H9 (cell line): ENCODE measurements around the gene INCENP. TPM values are rescaled to one million over a fixed set of nuclear protein-coding genes. Genes with fewer than 3 reads are reported as not detected.

Experiments used
- DNase-seq: peaks from one replicate; pipeline ENCODE4 v3.0.0-alpha.2; 2017
- H2AFZ ChIP-seq: one replicate; pipeline ENCODE4 v1.6.1; 2013; ENCODE audit warnings: mild to moderate bottlenecking, low read length, control low read depth, moderate library complexity
- H2AK5ac ChIP-seq: 2 replicates; pipeline ENCODE4 v1.6.1; 2013; ENCODE audit warnings: low read length, control low read depth, mixed read lengths; ENCODE audit not compliant: insufficient read length
- H2BK120ac ChIP-seq: one replicate; pipeline ENCODE4 v1.6.1; 2013; ENCODE audit warnings: low read depth, mild to moderate bottlenecking, low read length, control low read depth, inconsistent platforms; ENCODE audit not compliant: poor library complexity, severe bottlenecking
- H2BK12ac ChIP-seq: 2 replicates; pipeline ENCODE4 v1.6.1; 2013; ENCODE audit warnings: low read length, control low read depth, mixed read lengths, low read depth; ENCODE audit not compliant: insufficient read length
- H2BK15ac ChIP-seq: 2 replicates; pipeline ENCODE4 v1.6.1; 2013; ENCODE audit warnings: low read depth, low read length, control low read depth
- H2BK20ac ChIP-seq: one replicate; pipeline ENCODE4 v1.6.1; 2013; ENCODE audit warnings: low read depth, mild to moderate bottlenecking, low read length, control low read depth, inconsistent platforms; ENCODE audit not compliant: poor library complexity, severe bottlenecking
- H2BK5ac ChIP-seq: 2 replicates; pipeline ENCODE4 v1.6.1; 2013; ENCODE audit warnings: low read length, control low read depth, mixed read lengths; ENCODE audit not compliant: insufficient read length
- H3K14ac ChIP-seq: 2 replicates; pipeline ENCODE4 v1.6.1; 2013; ENCODE audit warnings: low read length, control low read depth; ENCODE audit not compliant: insufficient read depth
- H3K18ac ChIP-seq: 2 replicates; pipeline ENCODE4 v1.6.1; 2013; ENCODE audit warnings: low read depth, mild to moderate bottlenecking, mixed read lengths, low read length, control low read depth; ENCODE audit not compliant: insufficient read length
- H3K23ac ChIP-seq: 2 replicates; pipeline ENCODE4 v1.6.1; 2013; ENCODE audit warnings: low read length, control low read depth, mixed read lengths, low read depth; ENCODE audit not compliant: insufficient read length
- H3K23me2 ChIP-seq: 2 replicates; pipeline ENCODE4 v1.6.1; 2013; ENCODE audit warnings: low read depth, mild to moderate bottlenecking, mixed read lengths, low read length, control low read depth; ENCODE audit not compliant: insufficient read length, poor library complexity, severe bottlenecking
- H3K27ac ChIP-seq: 2 replicates; pipeline ENCODE4 v1.5.1; 2013; ENCODE audit warnings: low read length, control low read depth, mixed read lengths, low read depth; ENCODE audit not compliant: insufficient read length
- H3K27me3 ChIP-seq: 2 replicates; pipeline ENCODE4 v1.6.1; 2013; ENCODE audit warnings: low read length, control low read depth, inconsistent platforms; ENCODE audit not compliant: insufficient read depth
- H3K4ac ChIP-seq: 2 replicates; pipeline ENCODE4 v1.6.1; 2013; ENCODE audit warnings: low read depth, mild to moderate bottlenecking, control low read depth, inconsistent platforms, low read length, moderate library complexity
- H3K4me1 ChIP-seq: 2 replicates; pipeline ENCODE4 v1.6.1; 2013; ENCODE audit warnings: low read length, control low read depth, inconsistent platforms; ENCODE audit not compliant: insufficient read depth
- H3K4me2 ChIP-seq: 2 replicates; pipeline ENCODE4 v1.6.1; 2013; ENCODE audit warnings: low read length, control low read depth, mixed read lengths; ENCODE audit not compliant: insufficient read length, insufficient read depth
- H3K56ac ChIP-seq: 2 replicates; pipeline ENCODE4 v1.6.1; 2013; ENCODE audit warnings: low read depth, mild to moderate bottlenecking, mixed read lengths, low read length, control low read depth; ENCODE audit not compliant: insufficient read length
- H3K79me1 ChIP-seq: 2 replicates; pipeline ENCODE4 v1.6.1; 2013; ENCODE audit warnings: low read depth, mild to moderate bottlenecking, moderate library complexity, low read length, control low read depth, inconsistent platforms; ENCODE audit not compliant: insufficient read depth, poor library complexity, severe bottlenecking
- H3K79me2 ChIP-seq: 2 replicates; pipeline ENCODE4 v1.6.1; 2013; ENCODE audit warnings: low read length, control low read depth, inconsistent platforms; ENCODE audit not compliant: insufficient read depth
- H3K9ac ChIP-seq: 2 replicates; pipeline ENCODE4 v1.6.1; 2013; ENCODE audit warnings: low read length, control low read depth, mixed read lengths; ENCODE audit not compliant: insufficient read length; ENCODE audit errors: extremely low read depth
- H3K9me3 ChIP-seq: one replicate; pipeline ENCODE4 v1.6.1; 2013; ENCODE audit warnings: low read depth, low read length, inconsistent platforms; ENCODE audit not compliant: control insufficient read depth
- H3T11ph ChIP-seq: one replicate; pipeline ENCODE4 v1.6.1; 2013; ENCODE audit warnings: mild to moderate bottlenecking, low read length, control low read depth, inconsistent platforms
- H4K20me1 ChIP-seq: one replicate; pipeline ENCODE4 v1.6.1; 2013; ENCODE audit not compliant: control insufficient read depth, insufficient read length, insufficient read depth
- H4K5ac ChIP-seq: 2 replicates; pipeline ENCODE4 v1.6.1; 2013; ENCODE audit warnings: low read depth, mild to moderate bottlenecking, mixed read lengths, low read length, control low read depth; ENCODE audit not compliant: insufficient read length
- H4K8ac ChIP-seq: replicated peaks from 2 replicates; pipeline ENCODE4 v1.6.1; 2013; ENCODE audit warnings: low read length, control low read depth, mixed read lengths, low read depth; ENCODE audit not compliant: insufficient read length
- H4K91ac ChIP-seq: 2 replicates; pipeline ENCODE4 v1.6.1; 2013; ENCODE audit warnings: low read depth, mild to moderate bottlenecking, moderate library complexity, mixed read lengths, low read length, control low read depth; ENCODE audit not compliant: insufficient read length
- H3K27ac Mint-ChIP-seq, 3 experiments: 2 replicates in 2 of 3; 3 replicates in 1 of 3; pipeline ENCODE4 v1.8.0; 2020 to 2021; ENCODE audit warnings: mixed read lengths in 3 of 3, mild to moderate bottlenecking in 1 of 3, moderate library complexity in 1 of 3
- H3K27me3 Mint-ChIP-seq: 2 replicates; pipeline ENCODE4 v1.8.0; 2021; ENCODE audit warnings: low read depth, mild to moderate bottlenecking, moderate library complexity, mixed read lengths
- H3K36me3 Mint-ChIP-seq, 3 experiments: 2 replicates in 2 of 3; 3 replicates in 1 of 3; pipeline ENCODE4 v1.8.0; 2020 to 2021; ENCODE audit warnings: low read depth in 3 of 3, mixed read lengths in 3 of 3; ENCODE audit not compliant: insufficient read depth in 1 of 3
- H3K4me1 Mint-ChIP-seq, 2 experiments: 2 replicates each; pipeline ENCODE4 v1.8.0; 2020; ENCODE audit warnings: mixed read lengths in 2 of 2
- H3K4me3 Mint-ChIP-seq, 2 experiments: 2 replicates in 1 of 2; 3 replicates in 1 of 2; pipeline ENCODE4 v1.8.0; 2020 to 2021; ENCODE audit warnings: mild to moderate bottlenecking in 2 of 2, mixed read lengths in 2 of 2, moderate library complexity in 1 of 2
- H3K9me3 Mint-ChIP-seq, 2 experiments: 2 replicates in 1 of 2; 3 replicates in 1 of 2; pipeline ENCODE4 v1.8.0; 2020; ENCODE audit warnings: mild to moderate bottlenecking in 2 of 2, mixed read lengths in 2 of 2, moderate library complexity in 1 of 2
- WGBS: extraction: QIAGEN DNeasy Blood & Tissue Kit; methylation state at CpG from one replicate; pipeline ENCODE4 v1.1.7; 2013; ENCODE audit warnings: missing lambda C conversion rate, low lambda C conversion rate, mixed read lengths; ENCODE audit not compliant: insufficient read length; ENCODE audit errors: extremely low coverage; 5-methylcytosine and 5-hydroxymethylcytosine counted together
- total RNA-seq: library from RNA; stranded (reverse); gene quantifications from 2 replicates; pipeline ENCODE4 v1.2.1, GENCODE V29; 2021
- TF ChIP-seq, protein P1 (sequence below): fragments of 200-600 bp; sonication (generic); conservative IDR thresholded peaks from 3 replicates; pipeline ENCODE4 v1.8.0; 2021; ENCODE audit warnings: antibody characterized with exemption, mild to moderate bottlenecking

The INCENP gene
- total RNA-seq, 1 experiment from 2014 or later = 99.9 TPM

DNA sequence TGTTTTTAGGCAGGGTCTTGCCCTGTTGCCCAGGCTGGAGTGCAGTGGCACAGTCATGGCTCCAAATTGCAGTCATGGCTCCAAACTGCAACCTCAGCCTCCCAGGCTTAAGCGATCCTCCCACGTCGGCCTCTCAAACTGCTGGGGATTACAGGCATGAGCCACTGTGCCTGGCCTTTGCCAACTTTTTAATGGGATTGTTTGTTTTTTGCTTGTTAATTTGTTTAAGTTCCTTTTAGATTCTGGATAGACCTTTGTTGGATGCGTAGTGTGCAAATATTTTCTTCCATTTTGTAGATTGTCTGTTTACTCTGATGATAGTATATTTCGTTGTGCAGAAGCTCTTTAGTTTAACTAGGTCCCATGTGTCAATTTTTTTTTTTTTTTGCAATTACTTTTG, 56.2 kb downstream of the INCENP start:
- Mint-ChIP-seq H3K9me3 (peaks cover 0 to 2% of the 10 kb centered on the region in 2 experiments; a peak in 1 of 5 replicates), H3K4me1 (no peaks in the 10 kb centered on the region), H3K4me3 (no peak overlapping the region), H3K27me3 (0 out of 2 replicates have a peak, but pooled peaks cover 2% of the 10 kb centered on the region), H3K27ac (no peak overlapping the region), H3K36me3 (no peaks in the 10 kb centered on the region)
- Histone ChIP-seq H3K9me3 (no peaks in the 10 kb centered on the region), H3K23ac (no peak overlapping the region), H3K18ac (no peak overlapping the region), H3K79me1 (no peaks in the 10 kb centered on the region), H4K5ac (no peak overlapping the region), H2BK12ac (no peak overlapping the region), H3K27ac (no peak overlapping the region), H3K14ac (no peak overlapping the region), H3K4ac (no peak overlapping the region), H3K56ac (no peak overlapping the region), H3K79me2 (no peaks in the 10 kb centered on the region), H2AK5ac (no peak overlapping the region), H2BK120ac (no peak overlapping the region), H4K91ac (no peak overlapping the region), H3K9ac (no peak overlapping the region), H3T11ph (no peak overlapping the region), H2BK15ac (no peak overlapping the region), H2AFZ (no peak overlapping the region), H2BK20ac (no peak overlapping the region), H3K4me2 (no peak overlapping the region), H3K23me2 (no peaks in the 10 kb centered on the region), H3K27me3 (no peaks in the 10 kb centered on the region), H3K4me1 (no peaks in the 10 kb centered on the region), H4K20me1 (no peaks in the 10 kb centered on the region), H4K8ac (no peak overlapping the region), H2BK5ac (no peak overlapping the region)
- DNase-seq = no peak
- no CpG with 5 or more reads among the region's 5 CpGs for WGBS
- TF ChIP-seq, protein P1, sequence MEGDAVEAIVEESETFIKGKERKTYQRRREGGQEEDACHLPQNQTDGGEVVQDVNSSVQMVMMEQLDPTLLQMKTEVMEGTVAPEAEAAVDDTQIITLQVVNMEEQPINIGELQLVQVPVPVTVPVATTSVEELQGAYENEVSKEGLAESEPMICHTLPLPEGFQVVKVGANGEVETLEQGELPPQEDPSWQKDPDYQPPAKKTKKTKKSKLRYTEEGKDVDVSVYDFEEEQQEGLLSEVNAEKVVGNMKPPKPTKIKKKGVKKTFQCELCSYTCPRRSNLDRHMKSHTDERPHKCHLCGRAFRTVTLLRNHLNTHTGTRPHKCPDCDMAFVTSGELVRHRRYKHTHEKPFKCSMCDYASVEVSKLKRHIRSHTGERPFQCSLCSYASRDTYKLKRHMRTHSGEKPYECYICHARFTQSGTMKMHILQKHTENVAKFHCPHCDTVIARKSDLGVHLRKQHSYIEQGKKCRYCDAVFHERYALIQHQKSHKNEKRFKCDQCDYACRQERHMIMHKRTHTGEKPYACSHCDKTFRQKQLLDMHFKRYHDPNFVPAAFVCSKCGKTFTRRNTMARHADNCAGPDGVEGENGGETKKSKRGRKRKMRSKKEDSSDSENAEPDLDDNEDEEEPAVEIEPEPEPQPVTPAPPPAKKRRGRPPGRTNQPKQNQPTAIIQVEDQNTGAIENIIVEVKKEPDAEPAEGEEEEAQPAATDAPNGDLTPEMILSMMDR = no peak
